SH-SY5Y (cell line): ENCODE data around the gene ARHGAP28.

Source experiments
- GATA2 ChIP-seq: IDR thresholded peaks from 2 replicates; pipeline ENCODE4 v1.6.1; 2011; ENCODE audit warnings: mild to moderate bottlenecking, low read depth, low read length
- GATA3 ChIP-seq: IDR thresholded peaks from 2 replicates; pipeline ENCODE4 v1.6.1; 2011; ENCODE audit warnings: low read depth, mild to moderate bottlenecking, low read length, moderate library complexity

Gene ARHGAP28

DNA sequence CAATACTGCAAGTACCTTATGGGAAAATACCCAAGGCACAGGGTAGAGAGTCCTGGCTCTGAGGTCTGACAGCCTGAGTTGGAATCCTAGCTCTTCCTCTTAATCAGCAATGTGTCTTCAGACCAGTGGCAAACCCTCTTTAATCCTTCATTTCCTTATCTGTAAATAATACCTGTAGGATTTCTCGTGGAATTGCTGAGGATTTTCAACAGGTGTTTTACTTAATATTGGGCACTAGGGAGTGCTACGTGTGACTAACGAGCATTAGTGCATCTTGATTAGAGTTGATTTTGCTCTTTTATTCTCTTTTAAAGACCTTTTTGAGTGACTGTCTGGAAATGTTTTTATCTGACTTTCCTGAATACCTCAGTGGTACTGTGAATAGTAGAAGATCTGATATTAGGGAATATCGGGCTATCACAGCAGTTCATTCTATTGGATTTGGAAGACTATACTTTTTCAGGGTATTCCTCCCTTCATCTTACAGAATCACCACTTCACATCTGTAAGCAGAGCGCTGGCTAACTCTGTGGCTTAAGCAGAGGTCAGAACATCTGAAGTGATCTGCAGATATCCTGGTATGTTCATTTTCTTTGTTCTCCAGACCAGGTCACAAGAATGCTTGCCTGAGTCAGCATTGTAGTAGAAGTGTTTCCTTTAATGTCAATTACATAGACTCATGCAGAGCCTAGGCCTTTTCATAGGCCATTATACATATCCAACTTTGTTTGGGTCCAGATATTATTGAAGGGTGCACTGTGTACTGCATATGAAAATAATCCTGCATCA is 49.1 kb downstream of the ARHGAP28 start:
- TF ChIP-seq GATA3 (no peak), GATA2 (no peak)

DNA sequence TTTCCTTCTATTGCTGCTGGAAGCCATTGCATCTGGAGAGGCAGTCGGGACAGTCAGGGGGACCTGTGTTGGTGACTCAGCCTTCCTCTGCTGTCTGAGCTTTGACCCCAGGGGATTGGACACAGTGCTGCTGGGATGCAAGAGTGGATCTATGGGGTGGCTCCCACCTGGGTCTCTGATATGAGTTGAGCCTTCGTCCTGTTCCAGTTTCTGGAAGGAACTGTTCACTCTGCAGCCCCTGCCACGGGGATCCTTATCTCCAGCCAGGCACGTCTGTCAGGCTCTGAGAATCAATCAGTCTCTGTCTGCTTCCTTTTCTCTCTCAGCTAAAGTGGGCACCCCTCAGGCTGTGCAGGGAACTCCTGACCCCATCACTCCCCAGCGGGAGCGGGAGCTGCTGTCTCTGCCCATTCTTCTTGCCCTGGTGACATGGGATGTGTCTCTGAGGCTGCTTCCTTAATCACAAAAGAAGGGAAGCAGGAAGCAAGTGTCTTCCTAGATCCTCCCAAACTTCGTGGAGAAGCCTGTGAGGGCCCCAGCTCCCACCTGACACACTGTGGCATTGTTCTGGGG is 51.7 kb downstream of the ARHGAP28 start:
- peak; percentile 94 for TF ChIP-seq GATA2
- no peak for TF ChIP-seq GATA3

DNA sequence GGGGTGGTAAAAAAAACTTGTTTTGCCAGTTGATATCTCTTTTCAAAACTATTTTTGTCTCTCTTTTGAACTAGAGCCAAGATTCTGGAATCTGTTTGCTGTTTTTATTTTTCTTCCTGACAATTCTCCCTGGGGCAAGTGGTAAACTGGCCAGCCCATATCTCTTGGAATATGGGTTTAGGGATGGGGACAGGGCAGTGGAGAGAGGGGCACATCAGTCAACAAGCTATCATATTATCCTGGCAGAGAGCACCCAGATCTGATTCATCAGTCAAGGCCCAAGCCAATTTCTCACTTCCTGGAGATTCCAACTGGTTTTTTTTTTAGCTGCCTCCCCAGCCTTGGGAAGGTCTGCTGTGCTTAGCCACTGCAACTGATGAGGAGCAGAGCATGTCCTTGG is 52.3 kb downstream of the ARHGAP28 start:
- TF ChIP-seq GATA3, result no peak; the same call in 1 of the 2 replicates
- TF ChIP-seq GATA2, result peak; percentile 71

DNA sequence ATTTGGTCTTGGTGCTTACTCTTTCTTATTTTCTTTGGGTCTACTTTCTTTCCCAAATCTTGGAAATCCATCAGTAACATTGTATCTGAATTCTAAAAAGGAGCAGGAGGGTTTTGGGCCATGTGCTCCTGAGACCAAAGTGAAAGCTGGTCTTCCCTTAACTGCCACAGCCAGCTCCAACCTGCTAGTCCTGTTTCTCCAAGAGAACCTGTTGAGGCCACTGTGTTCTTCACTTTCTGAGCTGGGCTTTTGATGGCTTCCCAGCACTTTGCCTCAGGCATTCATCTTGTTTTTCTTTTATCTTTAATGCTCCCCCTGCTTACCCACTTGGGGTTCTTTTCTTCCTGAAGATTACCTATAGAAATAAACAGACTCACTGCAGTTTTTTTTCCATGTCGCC is 53.3 kb downstream of the ARHGAP28 start:
- TF ChIP-seq GATA2, result no peak
- TF ChIP-seq GATA3, result no peak

GRCh38 chr18:6784046-6784445 is 54.5 kb downstream of the ARHGAP28 start:
- TF ChIP-seq GATA2 (no peak), GATA3 (no peak)

GRCh38 chr18:6785001-6785400 is 55.5 kb downstream of the ARHGAP28 start:
- no peak for TF ChIP-seq GATA2

GRCh38 chr18:6785411-6785810 is 55.9 kb downstream of the ARHGAP28 start:
- TF ChIP-seq GATA2, result no peak
- no peak for TF ChIP-seq GATA3

GRCh38 chr18:6792391-6792790 is 62.9 kb downstream of the ARHGAP28 start:
- no peak for TF ChIP-seq GATA3
- TF ChIP-seq GATA2, result no peak

DNA sequence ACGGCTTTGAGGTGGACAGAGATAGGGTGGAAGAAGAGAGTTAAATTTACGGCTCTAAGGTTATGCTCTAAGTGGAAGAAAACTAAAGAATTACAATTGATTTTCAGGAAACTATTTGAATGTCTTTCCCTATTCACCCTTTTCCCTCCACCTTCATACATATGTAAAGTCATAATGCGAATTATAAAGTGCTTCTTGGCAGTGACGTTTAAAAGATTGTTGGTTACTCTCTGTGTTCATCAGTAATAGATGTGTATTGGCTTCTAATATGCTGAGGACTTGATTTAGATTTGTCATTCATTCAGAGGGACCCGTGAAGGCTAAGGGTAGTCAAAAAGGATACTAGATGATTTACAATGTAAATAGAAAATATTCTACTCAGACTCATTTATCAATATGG is 63.9 kb downstream of the ARHGAP28 start:
- TF ChIP-seq GATA2 (no peak), GATA3 (no peak)

- TF ChIP-seq GATA2, result no peak
- TF ChIP-seq GATA3, result no peak
These were observed 64.5 kb downstream of the ARHGAP28 start for GRCh38 chr18:6793986-6794385.

GRCh38 chr18:6795307-6795706 is 65.8 kb downstream of the ARHGAP28 start:
- no peak for TF ChIP-seq GATA3
- TF ChIP-seq GATA2, result no peak

GRCh38 chr18:6796511-6796910 is 67.0 kb downstream of the ARHGAP28 start:
- no peak for TF ChIP-seq GATA2
- TF ChIP-seq GATA3, result no peak

DNA sequence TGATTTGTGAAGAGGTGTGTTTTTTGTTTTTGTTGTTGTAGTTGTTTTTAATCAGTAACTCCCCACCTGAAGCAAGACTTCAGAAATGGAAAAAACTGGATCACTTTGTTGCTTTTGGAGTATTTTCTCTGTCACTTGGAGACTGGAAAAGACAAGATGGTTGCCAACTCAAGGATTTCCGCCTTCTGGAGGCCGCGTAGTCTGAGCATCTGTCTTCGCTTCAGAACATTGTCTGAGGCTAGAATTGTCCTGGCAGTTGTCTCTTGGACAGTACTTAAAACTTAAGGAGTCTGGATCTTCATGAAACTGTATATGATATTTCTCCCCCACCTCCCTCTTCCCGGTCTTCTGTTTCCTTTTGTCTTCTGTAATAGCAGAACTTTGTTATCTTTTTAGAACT is 67.7 kb downstream of the ARHGAP28 start:
- TF ChIP-seq GATA2 (no peak), GATA3 (no peak)

DNA sequence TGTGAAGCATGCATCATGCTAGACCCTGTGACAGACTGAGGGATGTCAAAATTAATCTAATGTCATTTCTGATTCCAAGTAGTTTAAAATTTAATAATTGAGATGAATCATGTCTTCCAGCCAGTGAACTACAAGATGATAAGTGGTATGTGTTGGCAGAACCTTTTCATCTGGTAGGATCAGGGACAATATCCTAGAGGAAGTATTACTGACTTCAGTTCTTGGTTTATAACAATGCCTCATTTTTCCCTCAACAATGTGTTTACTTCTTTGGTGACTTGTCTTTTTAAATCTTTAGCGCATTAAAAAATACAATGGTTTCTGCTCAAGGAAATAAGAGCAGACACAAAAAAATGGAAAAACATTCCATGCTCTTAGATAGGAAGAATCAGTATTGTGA is 69.4 kb downstream of the ARHGAP28 start:
- TF ChIP-seq GATA3, result no peak
- TF ChIP-seq GATA2, result no peak

DNA sequence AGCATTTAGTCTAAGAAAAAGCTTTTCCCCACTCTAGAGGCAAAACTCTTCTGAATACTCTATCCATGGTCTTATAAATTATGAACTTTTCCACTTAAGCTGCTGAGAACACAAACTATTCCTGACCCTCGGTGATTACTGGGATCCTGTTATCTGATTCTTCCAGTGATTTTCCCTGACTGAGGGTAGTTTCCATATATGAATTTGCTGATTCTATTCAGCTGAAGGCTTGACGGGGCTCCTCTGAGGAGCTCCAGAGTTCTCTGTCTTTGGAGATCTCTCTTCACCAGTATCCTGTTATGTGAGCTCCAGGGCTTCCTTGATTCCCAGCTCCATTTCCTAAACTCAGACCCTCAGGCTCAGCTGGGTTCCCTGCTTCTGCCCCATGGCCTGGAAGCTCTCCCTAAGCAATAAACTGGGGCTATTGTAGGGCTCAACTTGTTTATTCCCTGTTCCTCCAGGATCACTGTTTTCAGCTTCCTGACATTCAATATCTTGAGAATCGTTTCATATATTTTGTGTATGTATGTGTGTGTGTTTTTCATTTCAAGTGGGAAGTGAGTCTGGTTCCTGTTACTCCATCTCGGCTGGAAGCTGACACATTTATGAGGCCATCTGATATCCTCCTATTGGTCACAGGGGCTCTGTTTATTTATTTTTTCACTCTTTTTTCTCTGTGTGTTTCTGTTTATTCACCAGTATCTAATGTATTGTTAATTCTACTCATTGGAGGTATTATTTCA is 78.2 kb downstream of the ARHGAP28 start:
- TF ChIP-seq GATA3 (no peak), GATA2 (no peak)

- TF ChIP-seq GATA3, result no peak
- TF ChIP-seq GATA2, result no peak
These were observed 80.7 kb downstream of the ARHGAP28 start for GRCh38 chr18:6810191-6810590.

- TF ChIP-seq GATA2 (no peak), GATA3 (no peak)
These were observed 82.3 kb downstream of the ARHGAP28 start for GRCh38 chr18:6811816-6812215.
